Mesodermal cell (in vitro differentiated cells): ENCODE results near the gene D2HGDH. TPM values are rescaled to one million over a fixed set of nuclear protein-coding genes. Genes with fewer than 3 reads are reported as not detected.

Experiments
- H3K27ac ChIP-seq: 2 replicates; pipeline ENCODE4 v1.7.0; 2013; ENCODE audit warnings: mild to moderate bottlenecking, low read depth, low read length, moderate library complexity; ENCODE audit not compliant: severe bottlenecking
- H3K36me3 ChIP-seq: 2 replicates; pipeline ENCODE4 v1.7.1; 2013; ENCODE audit warnings: mild to moderate bottlenecking, low read length, moderate library complexity; ENCODE audit not compliant: control insufficient read depth, insufficient read depth
- H3K4me1 ChIP-seq: one replicate; pipeline ENCODE4 v1.7.1; 2013; ENCODE audit warnings: mild to moderate bottlenecking, low read length; ENCODE audit not compliant: insufficient read depth, control insufficient read depth, poor library complexity, severe bottlenecking
- H3K4me3 ChIP-seq: 2 replicates; pipeline ENCODE4 v1.7.0; 2013; ENCODE audit warnings: low read length, control low read depth, mild to moderate bottlenecking; ENCODE audit not compliant: insufficient read depth, poor library complexity, severe bottlenecking; ENCODE audit errors: extremely low read depth
- H3K9me3 ChIP-seq: 2 replicates; pipeline ENCODE4 v1.7.1; 2013; ENCODE audit warnings: mild to moderate bottlenecking, low read length, moderate library complexity; ENCODE audit not compliant: control insufficient read depth
- WGBS, 2 experiments: methylation state at CpG; one replicate each; pipeline ENCODE4 v1.1.5; 2013; ENCODE audit warnings: missing lambda C conversion rate in 2 of 2; ENCODE audit not compliant: insufficient coverage in 2 of 2; 5-methylcytosine and 5-hydroxymethylcytosine counted together
- polyA plus RNA-seq, 2 experiments: library from polyadenylated mRNA; stranded (reverse); fragments of 50-300 nt; gene quantifications; one replicate each; pipeline ENCODE4 v1.2.3, GENCODE V29; 2013

Gene D2HGDH
- polyA plus RNA-seq (2013, experiment 1 of 2) = 11.8 TPM
- polyA plus RNA-seq (2013, experiment 2 of 2) = 11.3 TPM

GRCh38 chr2:241734467-241735208, at the start of gene D2HGDH:
TSS of gene D2HGDH (plus strand) at chr2:241734630. CDS start at chr2:241735225, 595 bp downstream.
- WGBS, 2 experiments = 1% methylated on average over 81 to 85 of the region's 98 CpGs
- Histone ChIP-seq H3K4me3 (peak within 1 kb of the TSS; percentile 62), H3K36me3 (peaks cover 2% of the 10 kb centered on the region), H3K27ac (peak within 1 kb of the TSS; percentile 54), H3K4me1 (no peaks in the 10 kb centered on the region), H3K9me3 (no peaks in the 10 kb centered on the region)

- H3K36me3 ChIP-seq = peaks cover 60% of the 10 kb centered on the region
- H3K4me1 ChIP-seq = peaks cover 18% of the 10 kb centered on the region
- 0% methylated on average over 29 to 32 of the region's 37 CpGs for WGBS, 2 experiments
- H3K27ac ChIP-seq = peak overlapping the region; percentile 67
- peak overlapping the region; percentile 93 for H3K4me3 ChIP-seq
- H3K9me3 ChIP-seq = no peaks in the 10 kb centered on the region
Measured at GRCh38 chr2:241686324-241686649, 48.1 kb upstream of the D2HGDH start.

GRCh38 chr2:241686650-241687425, 47.6 kb upstream of the D2HGDH start, which contains the start of gene DTYMK:
TSS of gene DTYMK (minus strand) at chr2:241686815. CDS start at chr2:241686783, 32 bp downstream.
- peaks cover 60% of the 10 kb centered on the region for H3K36me3 ChIP-seq
- peaks cover 17% of the 10 kb centered on the region for H3K4me1 ChIP-seq
- H3K9me3 ChIP-seq = no peaks in the 10 kb centered on the region
- peak within 1 kb of the TSS; percentile 95 for H3K27ac ChIP-seq
- H3K4me3 ChIP-seq = peak within 1 kb of the TSS; percentile 93
- WGBS, 2 experiments = 0% methylated on average over 95 to 102 of the region's 102 CpGs

GRCh38 chr2:241689306-241689705, 45.1 kb upstream of the D2HGDH start:
- peaks cover 59% of the 10 kb centered on the region for H3K36me3 ChIP-seq

GRCh38 chr2:241690202-241690717, 44.2 kb upstream of the D2HGDH start:
- peaks cover 17% of the 10 kb centered on the region for H3K4me1 ChIP-seq
- 85 to 90% methylated on average over 6 of the region's 6 CpGs for WGBS, 2 experiments
- H3K36me3 ChIP-seq = peaks cover 60% of the 10 kb centered on the region
- no peak overlapping the region for H3K27ac ChIP-seq
- H3K9me3 ChIP-seq = no peaks in the 10 kb centered on the region
- no peak overlapping the region for H3K4me3 ChIP-seq

More at GRCh38 chr2:241689306-241689705, 45.1 kb upstream of the D2HGDH start:
- WGBS, 2 experiments = 89 to 98% methylated on average over 9 of the region's 10 CpGs
- H3K4me3 ChIP-seq = no peak overlapping the region
- no peaks in the 10 kb centered on the region for H3K9me3 ChIP-seq
- no peak overlapping the region for H3K27ac ChIP-seq
- H3K4me1 ChIP-seq = peaks cover 18% of the 10 kb centered on the region

- H3K4me3 ChIP-seq = no peak overlapping the region
- no peaks in the 10 kb centered on the region for H3K9me3 ChIP-seq
- H3K4me1 ChIP-seq = peaks cover 11% of the 10 kb centered on the region
- 87 to 89% methylated on average over 4 to 6 of the region's 6 CpGs for WGBS, 2 experiments
- H3K27ac ChIP-seq = no peak overlapping the region
- H3K36me3 ChIP-seq = peaks cover 64% of the 10 kb centered on the region
Measured at GRCh38 chr2:241692448-241692847, 42.0 kb upstream of the D2HGDH start.

- 95 to 96% methylated on average over 3 to 4 of the region's 4 CpGs for WGBS, 2 experiments
Measured at GRCh38 chr2:241695651-241696050, 38.8 kb upstream of the D2HGDH start.

GRCh38 chr2:241701149-241701398, 33.4 kb upstream of the D2HGDH start:
- peaks cover 23% of the 10 kb centered on the region for H3K36me3 ChIP-seq
- H3K4me1 ChIP-seq = no peaks in the 10 kb centered on the region
- 0 to 3% methylated on average over 8 to 16 of the region's 17 CpGs for WGBS, 2 experiments
- H3K4me3 ChIP-seq = peak overlapping the region; percentile 55
- H3K27ac ChIP-seq = peak overlapping the region; percentile 91
- peaks cover 6% of the 10 kb centered on the region for H3K9me3 ChIP-seq

More at GRCh38 chr2:241695651-241696050, 38.8 kb upstream of the D2HGDH start:
- Histone ChIP-seq H3K4me1 (peaks cover 5% of the 10 kb centered on the region), H3K4me3 (no peak overlapping the region), H3K36me3 (peaks cover 50% of the 10 kb centered on the region), H3K27ac (no peak overlapping the region), H3K9me3 (no peaks in the 10 kb centered on the region)

- 0 to 1% methylated on average over 66 to 74 of the region's 96 CpGs for WGBS, 2 experiments
- peak within 1 kb of the TSS; percentile 68 for H3K4me3 ChIP-seq
- H3K27ac ChIP-seq = peak within 1 kb of the TSS; percentile 91
- no peaks in the 10 kb centered on the region for H3K4me1 ChIP-seq
- H3K36me3 ChIP-seq = peaks cover 26% of the 10 kb centered on the region
- peaks cover 11% of the 10 kb centered on the region for H3K9me3 ChIP-seq
Measured at GRCh38 chr2:241701399-241702154, 32.9 kb upstream of the D2HGDH start, which contains the start of gene ING5. TSS of gene ING5 (plus strand) at chr2:241702039. CDS start at chr2:241702066, 27 bp downstream.
